ENCODE data around the gene CHCHD6. TPM values are rescaled to one million over a fixed set of nuclear protein-coding genes. Genes with fewer than 3 reads are reported as not detected.

CHCHD6 gene
- total RNA-seq, 1 donor from 2014 or later: 12.6 TPM

GRCh38 chr3:126976906-126977305, 272.9 kb downstream of the CHCHD6 start:
- DNase-seq (ENCODE audit: low read depth): no peak

- no peak for DNase-seq (ENCODE audit: low read depth)
Observed at GRCh38 chr3:126977821-126978220, 273.8 kb downstream of the CHCHD6 start.

DNA sequence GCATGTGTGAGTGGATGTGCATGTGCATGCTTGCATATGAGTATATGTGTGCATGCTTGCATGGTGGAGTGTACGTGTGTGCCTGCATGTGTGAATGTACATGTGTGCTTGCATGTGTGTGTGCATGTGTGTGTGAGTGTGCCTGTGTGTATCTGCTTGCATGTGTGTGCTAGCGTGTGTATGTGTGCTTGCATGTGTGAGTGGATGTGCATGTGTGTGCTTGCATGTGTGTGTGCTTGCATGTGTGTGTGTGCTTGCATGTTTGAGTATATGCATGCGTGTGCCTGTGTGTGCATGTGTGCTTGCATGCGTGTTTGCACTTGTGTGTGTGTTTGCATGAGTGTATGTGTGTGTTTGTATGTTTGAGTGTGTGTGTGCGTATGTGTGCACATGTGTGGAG, 274.3 kb downstream of the CHCHD6 start:
- no peak for DNase-seq (ENCODE audit: low read depth)

DNA sequence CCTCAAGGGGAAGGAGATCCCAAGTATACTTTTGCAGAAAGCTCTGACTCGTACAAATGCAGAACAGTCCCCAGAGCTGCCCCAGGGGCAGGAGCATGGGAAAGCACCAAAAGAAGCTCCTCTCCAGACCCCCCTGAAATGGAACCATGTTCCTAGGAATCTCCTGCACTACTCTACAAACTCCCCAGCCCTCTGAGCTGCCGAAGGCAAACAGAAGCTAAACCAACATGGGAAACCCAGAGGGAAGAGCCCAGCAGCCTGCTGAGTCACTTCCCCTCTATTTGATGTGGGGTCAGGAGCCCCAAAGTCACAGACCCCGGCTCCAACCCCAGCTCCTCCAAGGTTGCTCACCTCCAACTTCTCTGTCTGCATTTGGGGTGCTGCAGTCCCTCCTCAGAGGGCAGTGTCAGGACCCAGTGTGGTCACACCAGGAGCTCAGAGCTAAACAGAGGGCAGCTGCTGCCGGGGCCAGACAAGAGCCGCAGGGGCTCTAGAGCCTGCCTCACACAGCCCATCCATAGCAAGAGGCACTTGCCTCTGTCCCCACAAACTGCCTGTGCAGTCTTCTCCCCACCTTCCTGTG, 275.1 kb downstream of the CHCHD6 start:
- DNase-seq (ENCODE audit: low read depth): no peak

- no peak for DNase-seq (ENCODE audit: low read depth)
Observed at GRCh38 chr3:126980266-126980811, 276.3 kb downstream of the CHCHD6 start.

DNA sequence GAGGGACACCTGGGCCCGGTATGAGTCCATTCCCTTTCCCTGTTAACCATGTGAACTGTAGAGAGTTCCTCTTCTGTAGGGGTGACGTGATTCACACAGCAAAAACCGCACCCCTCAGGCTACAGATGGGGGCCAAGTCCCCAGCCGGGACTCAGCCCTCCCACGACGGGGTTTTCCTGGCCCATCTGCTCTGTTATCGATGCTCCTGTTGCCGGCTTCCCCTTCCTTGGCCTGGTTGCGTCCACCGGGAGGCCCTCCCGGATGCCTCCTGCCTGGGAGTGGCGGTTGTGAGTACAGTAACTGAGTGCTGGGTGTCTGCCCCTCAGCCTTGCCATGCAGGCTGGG, 278.1 kb downstream of the CHCHD6 start:
- DNase-seq (ENCODE audit: low read depth): no peak

GRCh38 chr3:126982471-126983175, 278.6 kb downstream of the CHCHD6 start, which contains the start of gene PLXNA1:
TSS of gene PLXNA1 (plus strand) at chr3:126983115. CDS start at chr3:126988594, 5,479 bp downstream.
- DNase-seq (ENCODE audit: low read depth): no peak

DNA sequence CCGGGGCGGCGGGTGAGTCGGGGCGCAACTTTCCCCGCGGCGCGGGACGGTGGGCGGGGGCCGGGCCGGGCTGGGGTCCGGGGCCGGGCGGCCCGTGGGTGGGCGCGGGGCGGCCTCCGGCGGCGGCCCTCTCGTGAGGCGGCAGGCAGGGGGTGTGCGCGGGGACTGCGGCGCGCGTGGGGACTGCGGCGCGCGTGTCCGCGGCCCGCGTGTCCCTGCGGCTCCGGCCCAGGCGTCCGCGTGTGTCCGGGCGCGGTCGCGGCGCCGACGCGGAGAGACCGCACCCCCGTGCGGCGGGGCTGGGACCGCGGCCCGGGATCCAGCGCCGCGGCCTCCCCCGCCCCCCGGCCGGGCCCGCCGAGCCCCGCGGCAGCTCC, 279.2 kb downstream of the CHCHD6 start:
- DNase-seq (ENCODE audit: low read depth): no peak

GRCh38 chr3:126983653-126984390, 279.8 kb downstream of the CHCHD6 start:
- DNase-seq (ENCODE audit: low read depth): no peak

- DNase-seq (ENCODE audit: low read depth): no peak
Observed at GRCh38 chr3:126984391-126985131, 280.5 kb downstream of the CHCHD6 start.

DNA sequence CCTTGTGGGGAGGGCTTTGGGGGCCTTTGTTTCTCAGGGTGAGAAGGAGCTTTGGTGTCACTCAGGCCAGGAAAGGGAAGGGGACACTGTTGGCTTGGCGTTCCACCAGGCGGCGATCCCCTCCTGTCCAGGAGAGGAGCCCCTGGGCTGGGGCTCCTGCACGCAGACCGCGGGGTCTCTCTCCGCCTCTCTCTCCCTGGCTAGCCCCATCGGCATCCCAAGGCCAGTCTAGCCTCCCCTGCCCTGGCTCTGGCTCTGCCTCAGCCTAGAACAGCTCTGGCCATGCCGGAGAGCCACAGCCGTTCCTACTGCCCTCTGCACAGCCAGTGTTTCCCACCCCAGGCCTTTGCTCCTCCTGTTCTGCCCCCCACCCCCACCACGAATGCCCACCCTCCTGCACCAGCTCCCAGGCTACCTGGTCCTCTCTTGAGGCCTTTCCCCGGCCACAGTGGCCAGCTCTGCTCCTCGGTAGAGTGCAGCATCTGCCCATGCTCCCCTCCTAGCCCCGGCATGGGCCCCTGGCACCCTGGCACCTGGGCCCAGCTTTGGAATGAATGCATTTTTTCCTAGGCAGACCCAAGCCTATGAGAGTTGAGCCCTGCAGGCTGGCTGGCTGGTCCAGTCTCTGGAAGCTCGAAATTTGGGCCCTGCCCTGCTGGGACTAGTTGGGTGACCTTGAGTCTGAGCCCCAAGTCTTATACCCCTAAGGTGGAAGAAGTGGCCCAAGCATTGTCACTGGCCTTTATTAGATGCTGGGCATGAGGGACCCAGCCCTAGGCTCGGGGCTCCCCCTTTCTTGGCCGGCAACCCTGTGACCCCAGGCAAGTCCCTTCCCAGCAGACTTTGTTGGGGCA, 281.3 kb downstream of the CHCHD6 start:
- no peak for DNase-seq (ENCODE audit: low read depth)

DNA sequence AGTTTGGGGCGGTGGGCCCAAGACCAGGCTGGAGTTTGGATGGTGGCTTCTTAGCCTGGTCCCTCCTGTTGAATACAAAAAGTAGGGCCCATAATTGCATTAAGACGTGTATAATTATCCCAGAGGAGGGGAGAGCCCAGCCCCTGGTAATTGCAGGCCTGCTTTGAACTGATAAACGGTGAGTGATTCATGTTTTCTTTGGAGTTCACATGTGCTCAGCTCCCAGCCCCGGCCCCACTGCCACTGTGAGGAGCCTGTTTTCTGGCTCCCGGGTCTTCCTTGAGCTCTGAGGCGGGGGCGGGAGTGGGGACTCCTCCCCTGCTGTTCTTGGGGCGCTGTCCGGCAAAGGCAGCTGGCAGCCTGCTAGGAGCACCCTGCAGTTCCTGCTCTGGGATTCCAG, 282.0 kb downstream of the CHCHD6 start:
- no peak for DNase-seq (ENCODE audit: low read depth)

- no peak for DNase-seq (ENCODE audit: low read depth)
Observed at GRCh38 chr3:126987129-126987528, 283.1 kb downstream of the CHCHD6 start.

DNA sequence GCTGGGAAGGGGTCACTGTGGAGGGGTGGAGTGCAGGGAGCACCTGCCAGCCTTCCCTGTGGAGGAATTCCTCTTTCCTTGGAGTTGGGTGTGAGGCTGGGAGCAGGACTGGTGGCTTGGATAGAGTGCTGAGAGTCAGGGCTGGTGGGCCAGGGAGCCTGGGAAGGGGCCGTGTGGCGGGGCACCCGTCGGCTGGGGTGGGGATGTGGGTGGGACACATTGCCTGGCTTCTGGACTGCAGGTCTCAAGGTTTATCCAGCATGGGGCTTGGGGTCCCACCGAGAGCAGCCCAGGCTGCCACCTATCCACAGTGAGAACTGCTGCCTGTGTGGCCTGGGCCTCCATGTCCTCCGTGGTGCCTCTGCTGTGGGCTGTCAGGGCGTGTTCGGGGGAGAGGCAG, 283.6 kb downstream of the CHCHD6 start:
- DNase-seq (ENCODE audit: low read depth): no peak

GRCh38 chr3:126988451-126989021, 284.5 kb downstream of the CHCHD6 start:
- DNase-seq (ENCODE audit: low read depth): no peak

DNA sequence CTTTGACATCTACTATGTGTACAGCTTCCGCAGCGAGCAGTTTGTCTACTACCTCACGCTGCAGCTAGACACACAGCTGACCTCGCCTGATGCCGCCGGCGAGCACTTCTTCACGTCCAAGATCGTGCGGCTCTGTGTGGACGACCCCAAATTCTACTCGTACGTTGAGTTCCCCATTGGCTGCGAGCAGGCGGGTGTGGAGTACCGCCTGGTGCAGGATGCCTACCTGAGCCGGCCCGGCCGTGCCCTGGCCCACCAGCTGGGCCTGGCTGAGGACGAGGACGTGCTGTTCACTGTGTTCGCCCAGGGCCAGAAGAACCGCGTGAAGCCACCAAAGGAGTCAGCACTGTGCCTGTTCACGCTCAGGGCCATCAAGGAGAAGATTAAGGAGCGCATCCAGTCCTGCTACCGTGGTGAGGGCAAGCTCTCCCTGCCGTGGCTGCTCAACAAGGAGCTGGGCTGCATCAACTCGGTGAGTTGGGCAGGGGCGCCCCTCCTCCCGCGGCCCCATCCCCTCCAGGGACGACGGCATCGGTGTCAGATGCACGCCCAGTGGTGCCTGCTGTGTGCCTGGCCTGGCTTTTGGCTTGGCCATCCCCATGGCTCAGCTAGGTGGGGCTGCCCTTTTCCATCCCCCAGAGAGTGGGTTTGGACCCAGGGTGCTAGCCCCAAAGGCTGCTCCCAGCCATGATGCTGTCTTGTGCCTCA, 285.4 kb downstream of the CHCHD6 start:
- DNase-seq (ENCODE audit: low read depth): no peak

DNA sequence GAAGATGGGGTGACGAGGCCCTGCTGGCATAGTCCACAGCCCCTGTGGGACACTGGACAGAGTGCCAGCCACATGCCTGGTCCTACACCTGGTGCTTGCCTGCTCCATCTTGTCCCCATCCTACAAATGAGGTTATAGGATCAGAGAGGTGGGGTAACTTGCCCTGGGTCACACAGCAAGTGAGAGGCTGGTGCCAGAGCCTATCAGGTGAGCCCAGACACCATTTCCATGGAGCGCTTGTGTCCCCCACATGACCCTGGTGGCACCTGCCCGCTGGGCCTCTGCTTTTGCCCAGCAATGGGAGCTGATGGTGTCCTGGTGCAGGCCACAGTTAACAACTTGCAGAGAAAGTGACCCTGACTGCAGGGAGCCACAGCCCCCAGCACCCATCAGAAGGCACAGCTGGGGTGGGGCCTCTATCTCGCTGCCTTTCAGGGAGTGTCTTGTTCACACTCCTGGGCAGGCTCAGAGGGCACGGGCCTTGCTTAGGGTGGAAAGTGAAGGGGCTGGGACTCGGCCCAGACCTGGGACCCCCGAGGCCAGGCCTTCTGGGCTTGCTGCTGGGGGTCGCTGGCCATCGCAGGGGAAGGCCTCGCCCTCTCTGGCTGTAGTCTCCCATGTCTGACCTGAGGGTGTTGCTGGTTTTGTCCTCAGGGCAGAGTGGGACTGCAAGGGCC, 286.1 kb downstream of the CHCHD6 start:
- no peak for DNase-seq (ENCODE audit: low read depth)

DNA sequence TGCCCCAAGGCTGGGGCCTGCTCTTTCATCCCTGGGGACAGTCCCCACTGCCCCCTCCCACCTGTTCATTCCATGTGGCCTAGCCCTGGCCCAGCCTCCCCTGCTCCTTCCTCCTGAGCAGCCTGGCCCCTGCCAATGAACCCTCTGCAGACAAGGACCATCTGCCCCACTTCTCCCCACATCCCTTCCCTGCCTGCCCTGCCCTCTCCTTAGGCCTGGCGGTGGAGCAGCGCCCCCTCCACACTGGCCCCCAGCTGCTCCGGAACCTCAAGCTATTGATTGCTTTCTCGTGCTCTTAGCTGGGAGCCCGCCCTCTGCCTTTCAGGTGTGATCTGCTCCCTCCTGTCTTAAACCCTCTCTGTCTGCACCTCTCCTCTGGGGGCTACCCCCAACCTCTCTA, 286.9 kb downstream of the CHCHD6 start:
- DNase-seq (ENCODE audit: low read depth): no peak

DNA sequence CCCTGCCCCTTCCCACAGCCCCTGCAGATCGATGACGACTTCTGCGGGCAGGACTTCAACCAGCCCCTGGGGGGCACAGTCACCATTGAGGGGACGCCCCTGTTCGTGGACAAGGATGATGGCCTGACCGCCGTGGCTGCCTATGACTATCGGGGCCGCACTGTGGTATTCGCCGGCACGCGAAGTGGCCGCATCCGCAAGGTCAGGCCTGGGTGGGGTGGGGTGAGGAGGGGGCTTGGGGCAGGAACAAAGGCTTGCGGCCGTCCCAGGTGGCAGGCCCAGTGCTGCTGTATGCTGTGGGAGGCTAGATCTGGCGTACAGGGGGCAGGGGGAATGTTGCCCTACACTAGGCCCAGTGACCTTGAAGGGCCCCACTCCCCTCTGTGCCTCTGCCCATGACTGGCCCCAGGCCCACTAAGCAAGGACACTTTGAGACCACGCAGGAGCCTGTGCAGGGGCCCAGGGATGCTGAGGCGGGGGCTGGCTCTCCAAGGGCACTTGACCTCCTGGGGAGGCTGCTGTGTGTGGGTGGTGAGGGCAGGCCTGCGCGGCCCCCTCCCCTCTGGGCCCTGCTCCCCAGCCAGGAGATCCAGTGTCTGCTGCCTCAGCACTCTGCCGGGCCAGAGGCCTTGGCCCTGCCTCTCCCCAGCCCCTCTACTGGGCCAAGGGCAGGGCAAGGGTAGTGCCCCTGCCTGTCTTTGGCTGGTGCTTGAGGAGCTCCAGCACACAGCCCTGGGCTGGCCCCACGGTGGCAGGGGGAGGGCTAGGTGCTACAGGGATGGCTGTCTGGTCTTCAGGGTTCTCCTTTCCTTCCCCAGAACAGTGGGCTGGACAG, 287.5 kb downstream of the CHCHD6 start:
- no peak for DNase-seq (ENCODE audit: low read depth)
